Measurements from ENCODE around the gene FNDC3B. TPM values are rescaled to one million over a fixed set of nuclear protein-coding genes. Genes with fewer than 3 reads are reported as not detected.

FNDC3B gene
- total RNA-seq, 2 experiments from 2014 or later: 10.6 to 12.0 TPM

DNA sequence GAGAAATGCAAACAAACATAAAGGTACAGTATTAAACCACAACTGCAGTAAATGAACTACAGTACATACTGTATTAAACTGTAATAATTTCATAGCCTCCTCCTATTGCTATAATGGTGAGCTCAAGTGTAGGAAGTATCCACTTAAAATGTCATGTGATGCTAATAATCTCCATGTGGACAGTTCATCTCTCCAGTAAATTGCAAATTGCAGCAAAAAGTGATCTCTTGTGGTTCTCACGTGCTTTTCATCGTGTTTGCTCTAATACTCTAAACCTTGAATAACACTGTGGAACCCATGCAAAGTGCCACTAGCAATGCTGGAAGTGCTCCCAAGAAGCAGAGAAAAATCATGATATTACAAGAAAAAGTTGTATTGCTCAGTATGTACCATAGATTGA lies 9.2 kb upstream of the FNDC3B start:
- ATAC-seq (no peak), DNase-seq (no peak)
- intact Hi-C loops (cut with micrococcal nuclease): loop anchor here (10.0 kb wide), 2 partner anchors 275 to 315 kb away; no protein-coding TSS in a partner anchor
- Mint-ChIP-seq H3K27me3 (peaks cover 3% of the 10 kb centered on the region), H3K9me3 (no peaks in the 10 kb centered on the region), H3K4me3 (no peak overlapping the region), H3K36me3 (ENCODE audit: low read depth) (no peaks in the 10 kb centered on the region), H3K4me1 (ENCODE audit: low read depth) (peaks cover 3% of the 10 kb centered on the region), H3K27ac (no peak overlapping the region)
- TF ChIP-seq, protein P1, sequence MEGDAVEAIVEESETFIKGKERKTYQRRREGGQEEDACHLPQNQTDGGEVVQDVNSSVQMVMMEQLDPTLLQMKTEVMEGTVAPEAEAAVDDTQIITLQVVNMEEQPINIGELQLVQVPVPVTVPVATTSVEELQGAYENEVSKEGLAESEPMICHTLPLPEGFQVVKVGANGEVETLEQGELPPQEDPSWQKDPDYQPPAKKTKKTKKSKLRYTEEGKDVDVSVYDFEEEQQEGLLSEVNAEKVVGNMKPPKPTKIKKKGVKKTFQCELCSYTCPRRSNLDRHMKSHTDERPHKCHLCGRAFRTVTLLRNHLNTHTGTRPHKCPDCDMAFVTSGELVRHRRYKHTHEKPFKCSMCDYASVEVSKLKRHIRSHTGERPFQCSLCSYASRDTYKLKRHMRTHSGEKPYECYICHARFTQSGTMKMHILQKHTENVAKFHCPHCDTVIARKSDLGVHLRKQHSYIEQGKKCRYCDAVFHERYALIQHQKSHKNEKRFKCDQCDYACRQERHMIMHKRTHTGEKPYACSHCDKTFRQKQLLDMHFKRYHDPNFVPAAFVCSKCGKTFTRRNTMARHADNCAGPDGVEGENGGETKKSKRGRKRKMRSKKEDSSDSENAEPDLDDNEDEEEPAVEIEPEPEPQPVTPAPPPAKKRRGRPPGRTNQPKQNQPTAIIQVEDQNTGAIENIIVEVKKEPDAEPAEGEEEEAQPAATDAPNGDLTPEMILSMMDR (IDR thresholded peaks at IDR 0.05): no peak
- POLR2A ChIA-PET: interaction anchor here (0.6 kb wide), 1 partner anchor 34 kb away, joined by 3 read pairs; no protein-coding TSS in a partner anchor
- CTCF ChIA-PET: interaction anchor here (0.6 to 3.7 kb wide), 2 partner anchors 8 to 9 kb away, joined by 3 to 11 read pairs; partner anchors contain the start of gene FNDC3B

DNA sequence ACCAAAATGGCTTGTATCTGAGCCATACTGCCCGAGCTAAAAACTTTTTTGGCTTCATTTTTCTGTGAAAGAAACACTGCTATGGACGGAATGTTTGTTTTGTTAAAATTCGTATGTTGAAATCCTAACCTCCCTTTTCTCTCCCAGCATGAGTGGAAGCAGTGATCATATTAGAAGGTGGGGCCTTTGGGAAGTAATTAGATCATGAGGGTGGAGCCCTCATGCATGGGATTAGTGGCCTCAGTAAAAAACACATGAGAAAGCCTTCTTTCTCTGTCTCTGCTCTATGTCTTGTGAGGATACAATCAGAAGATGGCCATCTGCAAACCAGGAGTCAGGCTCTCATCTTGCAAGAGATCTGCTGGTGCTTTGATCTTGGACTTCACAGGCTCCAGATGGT lies 7.4 kb upstream of the FNDC3B start:
- Mint-ChIP-seq H3K4me3 (no peak overlapping the region), H3K27me3 (peaks cover 3% of the 10 kb centered on the region), H3K4me1 (ENCODE audit: low read depth) (peaks cover 4% of the 10 kb centered on the region), H3K36me3 (ENCODE audit: low read depth) (no peaks in the 10 kb centered on the region), H3K9me3 (no peaks in the 10 kb centered on the region), H3K27ac (no peak overlapping the region)
- POLR2A ChIA-PET: no interaction called here
- TF ChIP-seq, protein P1 (IDR thresholded peaks at IDR 0.05): no peak
- CTCF ChIA-PET: no interaction called here
- ATAC-seq (no peak), DNase-seq (no peak)
- intact Hi-C loops (cut with micrococcal nuclease): loop anchor here (10.0 kb wide), 2 partner anchors 273 to 313 kb away; no protein-coding TSS in a partner anchor

DNA sequence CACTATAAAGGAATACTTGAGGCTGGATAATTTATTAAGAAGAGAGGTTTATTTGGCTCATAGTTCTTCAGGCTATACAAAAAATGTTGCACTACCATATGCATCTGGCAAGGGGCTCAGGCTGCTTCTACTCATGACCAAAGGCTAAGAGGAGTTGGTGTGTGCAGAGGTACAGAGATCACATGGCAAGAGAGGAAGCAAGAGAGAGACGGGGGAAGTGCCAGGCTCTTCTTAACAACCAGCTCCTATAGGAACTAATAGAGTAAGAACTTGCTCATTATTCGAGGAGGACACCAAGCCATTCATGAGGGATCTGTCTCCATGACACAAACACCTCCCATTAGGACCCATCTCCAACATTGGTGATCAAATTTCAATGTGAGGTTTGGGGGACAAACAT lies 6.0 kb upstream of the FNDC3B start:
- no peak overlapping the region for H3K4me3 Mint-ChIP-seq
- H3K9me3 Mint-ChIP-seq: no peaks in the 10 kb centered on the region
- H3K36me3 Mint-ChIP-seq (ENCODE audit: low read depth): no peaks in the 10 kb centered on the region
- POLR2A ChIA-PET: no interaction called here
- intact Hi-C loops (cut with micrococcal nuclease): loop anchor here (10.0 kb wide), 2 partner anchors 271 to 311 kb away; no protein-coding TSS in a partner anchor
- ATAC-seq (no peak), DNase-seq (no peak)
- H3K27ac Mint-ChIP-seq: no peak overlapping the region
- CTCF ChIA-PET: interaction anchor here (1.2 to 1.4 kb wide), 4 partner anchors 13 to 309 kb away, joined by 3 to 6 read pairs (median 3); no protein-coding TSS in a partner anchor
- peaks cover 4% of the 10 kb centered on the region for H3K4me1 Mint-ChIP-seq (ENCODE audit: low read depth)
- TF ChIP-seq, protein P1 (IDR thresholded peaks at IDR 0.05): no peak
- peaks cover 3% of the 10 kb centered on the region for H3K27me3 Mint-ChIP-seq

DNA sequence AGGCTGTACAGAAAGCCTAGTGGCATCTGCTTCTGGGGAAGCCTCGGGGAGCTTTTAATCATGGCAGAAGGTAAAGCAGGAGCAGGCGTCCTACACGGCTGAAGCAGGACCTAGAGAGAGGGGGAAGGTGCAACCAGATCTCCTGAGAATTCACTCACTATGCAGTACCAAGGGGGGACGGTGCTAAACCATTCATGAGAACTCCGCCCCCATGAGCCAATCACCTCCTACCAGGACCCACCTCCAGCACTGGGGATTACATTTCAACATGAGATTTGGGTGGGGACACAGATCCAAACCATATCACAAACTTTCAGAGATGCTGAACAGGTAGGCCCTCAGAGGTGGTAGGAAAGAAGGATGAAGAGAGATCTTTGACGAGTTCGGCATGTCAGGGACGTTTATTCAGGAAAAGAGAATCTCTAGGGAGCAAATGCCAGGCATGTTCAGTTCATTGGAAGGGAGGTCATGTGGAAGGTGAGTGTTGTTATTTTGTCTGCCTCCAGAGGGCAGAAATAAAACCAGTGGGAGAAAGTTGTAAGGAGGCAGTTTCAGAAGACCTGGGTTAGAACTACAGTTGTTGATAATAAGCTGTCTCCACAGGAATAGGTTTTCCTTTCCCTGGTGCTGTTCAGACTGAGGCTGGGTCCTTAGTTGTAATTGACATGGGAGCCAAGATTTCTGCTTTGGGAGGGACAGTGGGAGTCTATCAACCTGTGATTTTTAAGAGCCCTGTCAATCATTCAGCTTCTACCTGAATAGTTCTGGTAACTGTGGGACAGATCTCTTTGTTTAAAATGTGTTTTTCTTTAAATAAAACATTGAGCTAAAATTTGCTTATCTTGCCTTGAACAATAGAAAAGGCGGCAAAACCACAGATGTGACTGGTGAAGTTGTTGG lies 4.3 kb upstream of the FNDC3B start:
- peaks cover 3% of the 10 kb centered on the region for H3K27me3 Mint-ChIP-seq
- peaks cover 11% of the 10 kb centered on the region for H3K4me1 Mint-ChIP-seq (ENCODE audit: low read depth)
- no peak for ATAC-seq
- peak; percentile 23 for DNase-seq
- CTCF ChIA-PET: interaction anchor here (0.7 to 2.6 kb wide), 25 partner anchors 8 to 307 kb away, joined by 3 to 15 read pairs (median 3); no protein-coding TSS in a partner anchor
- no peak overlapping the region for H3K27ac Mint-ChIP-seq
- H3K4me3 Mint-ChIP-seq: no peak overlapping the region
- POLR2A ChIA-PET: no interaction called here
- no peaks in the 10 kb centered on the region for H3K36me3 Mint-ChIP-seq (ENCODE audit: low read depth)
- H3K9me3 Mint-ChIP-seq: no peaks in the 10 kb centered on the region
- TF ChIP-seq, protein P1 (IDR thresholded peaks at IDR 0.05): peak; percentile 63
- intact Hi-C loops (cut with micrococcal nuclease): loop anchor here (10.0 kb wide), 2 partner anchors 270 to 310 kb away; no protein-coding TSS in a partner anchor

Measured in activated CD8-positive, alpha-beta T cell treated with anti-CD3 and anti-CD28 coated beads for 36 hours (primary cell).